NT2/D1 (cell line): ENCODE data around the gene ATP6V0A4.
"Not testable (repeated sequence)": the region's sequence is repeated elsewhere in the genome, so short reads cannot be mapped to it uniquely, and the experiment has no call there.

Experiments used
- DNase-seq: peaks from one replicate; pipeline ENCODE4 v3.0.0-alpha.2; 2011; ENCODE audit warnings: low read depth, low spot score
- H3K27me3 ChIP-seq: 2 replicates; pipeline ENCODE4 v1.6.0; 2011; ENCODE audit warnings: mild to moderate bottlenecking; ENCODE audit not compliant: insufficient read length, insufficient read depth
- H3K36me3 ChIP-seq: 2 replicates; pipeline ENCODE4 v1.6.1; 2011; ENCODE audit warnings: mild to moderate bottlenecking, low read length, mixed read lengths; ENCODE audit not compliant: insufficient read depth, insufficient read length
- H3K4me1 ChIP-seq: 2 replicates; pipeline ENCODE4 v1.5.1; 2011; ENCODE audit not compliant: insufficient read depth, insufficient read length
- H3K4me3 ChIP-seq: 2 replicates; pipeline ENCODE4 v1.5.1; 2011; ENCODE audit warnings: low read depth; ENCODE audit not compliant: insufficient read length
- H3K9ac ChIP-seq: 2 replicates; pipeline ENCODE4 v1.6.0; 2011; ENCODE audit warnings: low read depth; ENCODE audit not compliant: insufficient read length
- H3K9me3 ChIP-seq: 2 replicates; pipeline ENCODE4 v1.5.1; 2011; ENCODE audit warnings: mild to moderate bottlenecking, low read length; ENCODE audit not compliant: insufficient read depth
- SUZ12 ChIP-seq: IDR thresholded peaks from 2 replicates; pipeline ENCODE4 v1.6.1; 2011; ENCODE audit not compliant: insufficient read length, insufficient read depth; ENCODE audit errors: extremely low read depth
- YY1 ChIP-seq: IDR thresholded peaks from 2 replicates; pipeline ENCODE4 v1.6.1; 2011; ENCODE audit not compliant: insufficient read length, insufficient read depth
- ZNF274 ChIP-seq: IDR thresholded peaks from 2 replicates; pipeline ENCODE4 v1.6.1; 2011; ENCODE audit warnings: mild to moderate bottlenecking, low read depth, low read length

ATP6V0A4 gene

DNA sequence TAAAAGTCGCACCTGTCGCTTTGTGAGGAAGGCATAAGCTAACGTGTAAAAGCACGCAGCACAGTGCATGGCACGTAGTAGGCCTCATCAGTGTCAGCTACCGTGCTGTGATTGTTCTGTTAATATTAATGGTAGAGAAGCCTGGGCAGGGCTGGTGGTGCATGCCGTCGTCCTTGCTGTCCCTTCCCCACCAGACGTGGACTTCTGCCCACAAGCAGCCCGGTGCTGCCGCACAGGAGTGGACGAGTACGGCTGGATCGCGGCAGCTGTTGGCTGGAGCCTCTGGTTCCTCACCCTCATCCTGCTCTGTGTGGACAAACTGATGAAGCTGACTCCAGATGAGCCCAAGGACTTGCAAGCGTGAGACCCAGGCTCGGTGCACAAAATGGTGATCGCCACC is 4.7 kb upstream of the ATP6V0A4 start:
- H3K4me3 ChIP-seq, result no peak overlapping the region
- H3K9me3 ChIP-seq, result no peaks in the 10 kb centered on the region
- peaks cover 6% of the 10 kb centered on the region for H3K4me1 ChIP-seq
- TF ChIP-seq SUZ12, result no peak
- TF ChIP-seq YY1, result no peak
- TF ChIP-seq ZNF274, result no peak
- no peaks in the 10 kb centered on the region for H3K36me3 ChIP-seq
- H3K9ac ChIP-seq, result no peak overlapping the region
- no peak for DNase-seq
- peaks cover 14% of the 10 kb centered on the region for H3K27me3 ChIP-seq

DNA sequence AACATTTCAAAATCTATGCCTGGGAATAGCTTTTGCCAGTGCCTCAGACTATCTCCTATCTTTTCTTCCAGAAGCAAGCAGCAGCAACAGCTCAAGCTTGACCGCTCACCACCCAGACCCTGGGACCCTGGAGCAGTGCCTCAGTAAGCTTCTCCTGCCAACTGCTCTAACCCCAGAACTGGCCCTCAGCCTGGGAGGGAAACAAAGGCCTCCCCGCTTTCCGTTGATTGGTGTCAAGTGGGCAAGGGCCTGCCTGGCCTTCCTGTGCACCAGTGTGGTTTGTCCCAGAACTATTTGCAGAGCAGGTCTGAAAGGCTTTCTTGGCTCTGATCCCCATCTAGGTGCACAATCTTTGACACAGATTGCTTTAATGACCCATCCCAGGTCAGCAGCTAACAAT is 3.3 kb upstream of the ATP6V0A4 start:
- no peak overlapping the region for H3K4me3 ChIP-seq
- no peaks in the 10 kb centered on the region for H3K36me3 ChIP-seq
- H3K4me1 ChIP-seq, result peaks cover 7% of the 10 kb centered on the region
- H3K9me3 ChIP-seq, result no peaks in the 10 kb centered on the region
- TF ChIP-seq ZNF274, result no peak
- no peak for TF ChIP-seq SUZ12
- TF ChIP-seq YY1, result no peak
- peaks cover 14% of the 10 kb centered on the region for H3K27me3 ChIP-seq
- no peak for DNase-seq
- H3K9ac ChIP-seq, result no peak overlapping the region

DNA sequence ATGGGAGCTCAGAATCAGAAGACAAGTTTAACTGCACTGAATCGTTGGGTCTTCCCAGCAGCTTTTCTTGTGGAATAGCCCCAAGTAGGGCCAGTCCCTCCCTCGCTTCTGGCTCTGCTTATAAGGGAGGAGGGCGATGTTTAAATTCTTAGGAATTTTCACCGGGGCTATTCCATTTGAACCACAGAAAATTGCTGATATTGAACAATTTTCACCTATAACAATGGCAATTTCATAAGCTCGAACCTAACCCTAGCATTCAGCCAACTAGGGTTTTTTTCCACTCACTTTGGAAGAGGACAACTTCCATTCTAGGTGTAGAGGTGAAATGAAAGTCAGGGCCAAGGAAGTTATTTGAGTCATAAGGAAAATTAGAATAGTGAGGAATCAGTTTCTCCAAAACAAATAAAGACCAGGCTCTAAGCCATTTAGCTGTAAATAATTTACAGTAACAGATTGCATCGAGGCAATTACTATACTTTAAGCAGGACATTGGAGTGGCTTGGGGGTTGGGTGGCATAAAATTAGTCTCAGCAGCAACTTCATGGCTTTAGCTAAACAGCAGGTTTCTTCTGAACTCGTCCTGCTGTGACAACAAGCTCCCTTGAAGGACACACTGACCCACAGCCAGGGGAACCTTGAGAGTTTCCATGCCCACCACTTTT is 1.5 kb upstream of the ATP6V0A4 start:
- Histone ChIP-seq H3K4me1 (peaks cover 7% of the 10 kb centered on the region), H3K9me3 (no peaks in the 10 kb centered on the region), H3K27me3 (peaks cover 14% of the 10 kb centered on the region), H3K4me3 (no peak overlapping the region), H3K9ac (no peak overlapping the region), H3K36me3 (no peaks in the 10 kb centered on the region)
- no peak for DNase-seq
- no peak for TF ChIP-seq YY1
- no peak for TF ChIP-seq ZNF274
- TF ChIP-seq SUZ12, result no peak

DNA sequence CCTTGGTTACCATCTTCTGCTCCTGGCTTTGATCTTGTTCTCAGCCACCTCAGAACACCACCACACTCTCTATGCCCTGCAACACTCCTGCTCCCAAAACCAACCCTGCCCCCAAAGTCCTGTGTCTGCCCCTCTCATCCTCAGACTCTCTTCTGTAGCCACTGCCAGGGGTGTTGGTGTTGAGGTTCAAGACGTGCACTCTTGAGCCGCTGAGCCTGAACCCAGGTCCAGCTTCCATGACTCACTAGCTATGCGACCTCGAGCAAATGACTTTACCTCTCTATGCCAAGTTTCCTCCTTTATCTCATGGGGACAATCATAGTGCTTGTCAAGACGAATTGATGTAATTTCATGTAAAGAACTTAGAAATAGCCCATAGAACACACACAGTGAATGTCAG is 840 bp upstream of the ATP6V0A4 start:
- Histone ChIP-seq H3K4me3 (no peak overlapping the region), H3K9ac (no peak overlapping the region), H3K27me3 (peaks cover 9% of the 10 kb centered on the region), H3K36me3 (no peaks in the 10 kb centered on the region), H3K4me1 (peaks cover 7% of the 10 kb centered on the region), H3K9me3 (no peaks in the 10 kb centered on the region)
- TF ChIP-seq YY1 (no peak), ZNF274 (no peak), SUZ12 (no peak)
- no peak for DNase-seq

DNA sequence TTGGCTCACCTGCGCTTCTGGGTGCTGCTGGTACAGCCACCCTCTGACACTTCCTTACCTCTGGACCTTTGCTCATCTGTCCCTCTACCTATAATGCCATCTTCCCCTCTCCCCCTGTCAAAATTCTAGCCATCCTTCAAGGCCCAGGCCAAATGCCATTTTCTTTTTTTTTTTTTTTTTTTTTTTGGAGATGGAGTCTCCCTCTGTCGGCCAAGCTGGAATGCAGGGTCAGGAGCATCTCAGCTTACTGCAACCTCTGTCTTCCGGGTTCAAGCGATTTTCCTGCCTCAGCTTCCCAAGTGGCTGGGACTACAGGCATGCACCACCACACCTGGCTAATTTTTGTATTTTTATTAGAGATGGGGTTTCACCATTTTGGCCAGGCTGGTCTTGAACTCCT is 950 bp downstream of the ATP6V0A4 start:
- not testable (repeated sequence) for H3K9ac ChIP-seq, H3K9me3 ChIP-seq, DNase-seq, H3K27me3 ChIP-seq, H3K36me3 ChIP-seq, H3K4me3 ChIP-seq, H3K4me1 ChIP-seq

DNA sequence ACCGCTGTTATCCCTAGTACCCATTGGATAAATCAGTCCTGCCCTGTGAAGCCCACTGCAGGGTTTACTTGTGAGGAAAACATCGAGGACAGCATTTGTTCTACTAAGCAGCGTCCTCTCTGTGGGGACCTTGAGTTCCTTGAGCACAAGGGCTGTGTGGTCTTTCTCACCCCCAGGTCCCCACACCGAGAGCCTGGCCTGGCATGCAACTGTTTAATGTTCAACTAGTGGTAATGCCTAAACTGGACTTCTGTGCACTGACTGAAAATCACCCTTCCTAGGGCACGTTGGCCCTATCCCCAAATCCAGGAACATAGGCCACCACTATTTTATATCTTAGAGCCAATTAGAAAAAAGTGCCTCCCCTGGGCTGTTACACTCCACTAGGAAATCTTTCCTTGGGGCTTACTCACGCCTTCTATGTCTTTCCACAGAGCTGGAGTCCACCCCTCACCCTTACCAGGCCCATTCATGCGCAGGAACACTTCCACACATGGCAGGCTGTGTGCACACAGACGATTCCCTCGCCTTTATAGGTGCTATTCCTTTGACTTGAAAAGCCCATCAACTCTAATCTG is 1.9 kb downstream of the ATP6V0A4 start:
- Histone ChIP-seq H3K9me3 (no peaks in the 10 kb centered on the region), H3K27me3 (peaks cover 9% of the 10 kb centered on the region), H3K4me1 (peaks cover 7% of the 10 kb centered on the region), H3K4me3 (no peak overlapping the region), H3K36me3 (no peaks in the 10 kb centered on the region), H3K9ac (no peak overlapping the region)
- TF ChIP-seq YY1 (no peak), ZNF274 (no peak), SUZ12 (no peak)
- no peak for DNase-seq

DNA sequence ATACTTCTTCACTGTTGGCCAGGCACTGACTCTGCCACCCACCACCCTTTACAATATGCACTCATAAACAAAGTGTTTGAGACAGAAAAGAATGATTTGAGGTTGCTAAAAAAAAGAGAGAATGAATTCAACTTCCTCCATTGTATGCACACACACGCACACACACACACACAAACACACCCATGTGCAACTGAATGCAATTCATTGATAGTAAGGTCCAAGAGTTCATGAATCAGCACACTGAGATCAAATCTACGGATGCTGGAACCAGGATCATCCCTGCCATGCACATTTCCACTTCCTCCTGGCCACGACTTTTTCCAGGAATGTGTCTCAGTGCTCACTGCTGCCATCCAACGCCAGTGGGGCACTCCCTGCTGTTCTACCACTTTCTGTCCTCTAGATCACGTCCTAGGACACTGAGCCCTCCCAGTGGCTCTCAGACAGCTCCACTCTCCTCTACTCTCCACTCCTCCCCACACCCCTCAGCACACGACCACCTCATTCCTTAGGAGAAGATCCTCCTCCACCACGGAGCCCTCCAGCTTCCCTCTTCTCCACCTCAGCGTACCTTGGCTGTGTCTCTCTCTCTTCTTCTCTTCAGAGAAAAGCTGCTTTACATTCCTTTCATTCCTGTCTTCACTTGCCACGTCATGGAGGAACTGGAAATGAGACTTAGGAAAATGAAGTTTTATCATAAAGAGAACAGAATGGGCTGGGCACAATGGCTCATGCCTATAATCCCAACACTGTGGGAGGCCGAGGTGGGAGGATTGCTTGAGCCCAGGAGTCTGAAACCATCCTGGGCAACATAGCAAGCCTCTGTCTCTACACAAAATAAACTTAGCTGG is 12.2 kb downstream of the ATP6V0A4 start:
- no peak for DNase-seq
- TF ChIP-seq YY1 (no peak), SUZ12 (no peak), ZNF274 (no peak)
- Histone ChIP-seq H3K4me3 (no peak overlapping the region), H3K27me3 (no peaks in the 10 kb centered on the region), H3K4me1 (no peaks in the 10 kb centered on the region), H3K36me3 (no peaks in the 10 kb centered on the region), H3K9ac (no peak overlapping the region), H3K9me3 (no peaks in the 10 kb centered on the region; the same call in 1 of the 2 replicates)
